Caco-2 (cell line): ENCODE data around the gene PGRMC1. TPM values are rescaled to one million over a fixed set of nuclear protein-coding genes. Genes with fewer than 3 reads are reported as not detected.

Experiments used
- Bru-seq: library from RNA; stranded (reverse); fragments of 400-500 nt; gene quantifications from one replicate; lab custom pipeline; 2021; lab: Mats Ljungman, UMichigan
- BruChase-seq, 2 experiments: library from RNA; stranded (reverse); fragments of 400-500 nt; gene quantifications; one replicate each; lab custom pipeline; 2021; lab: Mats Ljungman, UMichigan
- BruUV-seq: library from RNA; stranded (reverse); fragments of 400-500 nt; replicated peaks from 2 replicates; lab custom pipeline; 2021; lab: Mats Ljungman, UMichigan
- CTCF ChIA-PET: fragments of 300-600 bp; sonication (Branson Sonifier 250); formaldehyde crosslinking; loops from one replicate; lab custom pipeline; 2022; ENCODE audit warnings: antibody characterized with exemption; lab: Charles Lee
- POLR2A ChIA-PET: fragments of 300-600 bp; sonication (Branson Sonifier 250); formaldehyde crosslinking; loops from one replicate; lab custom pipeline; 2022; ENCODE audit warnings: antibody characterized with exemption; lab: Charles Lee
- DNase-seq, 2 experiments: peaks; one replicate each; pipeline versions ENCODE4 v3.0.0 to v3.0.0-alpha.2; 2020 to 2022
- H3K27me3 ChIP-seq: replicated peaks from 2 replicates; pipeline ENCODE4 v1.6.0; 2011; ENCODE audit warnings: low read length; ENCODE audit not compliant: control insufficient read depth, insufficient read depth
- H3K36me3 ChIP-seq: 2 replicates; pipeline ENCODE4 v1.5.1; 2011; ENCODE audit warnings: low read length; ENCODE audit not compliant: control insufficient read depth, insufficient read depth
- H3K4me1 ChIP-seq: fragments of 250-450 bp; sonication (Bioruptor Pico); 2 replicates; pipeline ENCODE4 v1.5.1; 2020; ENCODE audit warnings: mild to moderate bottlenecking
- H3K4me3 ChIP-seq: 2 replicates; pipeline ENCODE4 v1.5.1; 2011; ENCODE audit warnings: low read depth, mild to moderate bottlenecking, control low read depth, low read length
- H3K9me3 ChIP-seq: fragments of 250-450 bp; sonication (Bioruptor Pico); 2 replicates; pipeline ENCODE4 v1.5.1; 2020; ENCODE audit warnings: mild to moderate bottlenecking, moderate library complexity
- H3K27ac Mint-ChIP-seq: one replicate; pipeline ENCODE4 v1.8.0; 2022; ENCODE audit warnings: mixed read lengths; ENCODE audit not compliant: unreplicated experiment
- H3K27me3 Mint-ChIP-seq: one replicate; pipeline ENCODE4 v1.8.0; 2022; ENCODE audit warnings: mixed read lengths; ENCODE audit not compliant: insufficient read depth, unreplicated experiment
- H3K36me3 Mint-ChIP-seq: one replicate; pipeline ENCODE4 v1.8.0; 2022; ENCODE audit warnings: mild to moderate bottlenecking, mixed read lengths; ENCODE audit not compliant: insufficient read depth, unreplicated experiment
- H3K4me1 Mint-ChIP-seq: one replicate; pipeline ENCODE4 v1.8.0; 2022; ENCODE audit warnings: low read depth, mixed read lengths; ENCODE audit not compliant: unreplicated experiment
- H3K4me3 Mint-ChIP-seq: one replicate; pipeline ENCODE4 v1.8.0; 2022; ENCODE audit warnings: mild to moderate bottlenecking, moderate library complexity, mixed read lengths; ENCODE audit not compliant: unreplicated experiment
- H3K9me3 Mint-ChIP-seq: one replicate; pipeline ENCODE4 v1.8.0; 2022; ENCODE audit warnings: mixed read lengths; ENCODE audit not compliant: unreplicated experiment
- CTCF ChIP-seq, 2 experiments: fragments of 200-600 bp in 1 of 2; IDR thresholded peaks; 1 replicate in 1 of 2; 2 replicates in 1 of 2; pipeline versions ENCODE4 v1.5.1 to v1.8.0; 2011 to 2022; ENCODE audit warnings: antibody characterized with exemption in 1 of 2, control low read depth in 1 of 2, inconsistent platforms in 1 of 2, low read depth in 1 of 2, low read length in 1 of 2, mild to moderate bottlenecking in 1 of 2, moderate library complexity in 1 of 2; ENCODE audit not compliant: insufficient read depth in 1 of 2, severe bottlenecking in 1 of 2, unreplicated experiment in 1 of 2
- intact Hi-C: fragments of 100-400 bp; cut with micrococcal nuclease; formaldehyde crosslinking; loops from one replicate; pipeline ENCODE4 v1.10.0; 2022; ENCODE audit not compliant: unreplicated experiment
- long read RNA-seq: library from polyadenylated mRNA; stranded (forward); transcript quantifications from one replicate; pipeline ENCODE4 v2.0.0, GENCODE V29; 2022
- total RNA-seq: library from RNA; stranded (reverse); gene quantifications from 2 replicates; pipeline ENCODE4 v1.2.3, GENCODE V29; 2022

The PGRMC1 gene
- total RNA-seq (103 and 107 TPM in 2 replicates), Bru-seq, nascent RNA (percentile 82 among the genes with signal in this experiment), BruChase-seq, experiment 1, labeled RNA remaining after a 2-hour chase (percentile 87 among the genes with signal in this experiment), BruChase-seq, experiment 2, labeled RNA remaining after a 6-hour chase (percentile 97 among the genes with signal in this experiment)
- long read RNA-seq, transcript PGRMC1-201 (3 exons, 1,911 nt), result major isoform, 200 of 210 reads
- long read RNA-seq, partial matches to known transcripts, result 7 of 210 reads
- long read RNA-seq, other reads (novel, unspliced or antisense), result 2 of 210 reads

- no peak for TF ChIP-seq CTCF (IDR thresholded peaks at IDR 0.05; ENCODE audit: insufficient read depth in 1 of 2, low read depth in 1 of 2, low read length in 1 of 2, severe bottlenecking in 1 of 2, unreplicated experiment in 1 of 2)
- POLR2A ChIA-PET, result no interaction called here
- H3K4me3 Mint-ChIP-seq, result peak within 1 kb of the TSS; percentile 95
Observed at GRCh38 chrX:119235872-119236622, at the start of gene PGRMC1. PGRMC1 (plus strand) TSS chrX:119236285; CDS start chrX:119236364, 79 bp downstream.

GRCh38 chrX:119186763-119187162 lies 49.3 kb upstream of the PGRMC1 start:
- no peaks in the 10 kb centered on the region for H3K9me3 Mint-ChIP-seq
- no peaks in the 10 kb centered on the region for H3K27me3 ChIP-seq
- no peak overlapping the region for H3K27ac Mint-ChIP-seq
- CTCF ChIA-PET, result no interaction called here
- POLR2A ChIA-PET, result no interaction called here
- no peak for TF ChIP-seq CTCF (IDR thresholded peaks at IDR 0.05; ENCODE audit: insufficient read depth in 1 of 2, low read depth in 1 of 2, low read length in 1 of 2, severe bottlenecking in 1 of 2, unreplicated experiment in 1 of 2)
- H3K36me3 Mint-ChIP-seq, result peaks cover 7% of the 10 kb centered on the region
- no peak for DNase-seq
- peaks cover 5% of the 10 kb centered on the region for H3K27me3 Mint-ChIP-seq
- intact Hi-C loops, result no loop called here
- BruUV-seq, result no TSS peak
- H3K4me3 ChIP-seq, result no peak overlapping the region
- no peaks in the 10 kb centered on the region for H3K4me1 Mint-ChIP-seq
- no peaks in the 10 kb centered on the region for H3K4me1 ChIP-seq
- H3K36me3 ChIP-seq, result no peaks in the 10 kb centered on the region
- H3K4me3 Mint-ChIP-seq, result no peak overlapping the region
- H3K9me3 ChIP-seq, result no peaks in the 10 kb centered on the region

More at GRCh38 chrX:119235872-119236622, at the start of gene PGRMC1:
- Histone ChIP-seq H3K4me3 (peak within 1 kb of the TSS; percentile 77), H3K9me3 (no peaks in the 10 kb centered on the region), H3K36me3 (no peaks in the 10 kb centered on the region), H3K4me1 (no peaks in the 10 kb centered on the region), H3K27me3 (no peaks in the 10 kb centered on the region)
- H3K9me3 Mint-ChIP-seq, result no peaks in the 10 kb centered on the region
- TSS peak; percentile 82 for BruUV-seq
- DNase-seq, result peak; percentile 70 to 77
- peaks cover 16% of the 10 kb centered on the region for H3K4me1 Mint-ChIP-seq
- CTCF ChIA-PET, result no interaction called here
- H3K36me3 Mint-ChIP-seq, result peaks cover 13% of the 10 kb centered on the region
- H3K27me3 Mint-ChIP-seq, result peaks cover 12% of the 10 kb centered on the region
- H3K27ac Mint-ChIP-seq, result peak within 1 kb of the TSS; percentile 80
- intact Hi-C loops, result no loop called here

- H3K4me3 ChIP-seq, result no peak overlapping the region
- POLR2A ChIA-PET, result no interaction called here
- H3K27me3 ChIP-seq, result no peaks in the 10 kb centered on the region
- CTCF ChIA-PET, result interaction anchor here (0.6 to 0.7 kb wide), 3 partner anchors 72 to 364 kb away, joined by 3 to 4 read pairs (median 3); partner anchors contain the start of gene ZCCHC12
- Mint-ChIP-seq H3K4me3 (no peak overlapping the region), H3K9me3 (no peaks in the 10 kb centered on the region), H3K4me1 (no peaks in the 10 kb centered on the region), H3K36me3 (peaks cover 7% of the 10 kb centered on the region), H3K27ac (no peak overlapping the region), H3K27me3 (peaks cover 5% of the 10 kb centered on the region)
- no TSS peak for BruUV-seq
- no peaks in the 10 kb centered on the region for H3K4me1 ChIP-seq
- no peaks in the 10 kb centered on the region for H3K36me3 ChIP-seq
- peak in 1 of 2 experiments; percentile 11 for DNase-seq
- TF ChIP-seq CTCF (IDR thresholded peaks at IDR 0.05; ENCODE audit: insufficient read depth in 1 of 2, low read depth in 1 of 2, low read length in 1 of 2, severe bottlenecking in 1 of 2, unreplicated experiment in 1 of 2), result no peak
- intact Hi-C loops, result no loop called here
- H3K9me3 ChIP-seq, result no peaks in the 10 kb centered on the region
Observed at GRCh38 chrX:119187298-119187697, 48.8 kb upstream of the PGRMC1 start.
